SK-MEL-5 (cell line): ENCODE data around the gene TMEM132D. TPM values are rescaled to one million over a fixed set of nuclear protein-coding genes. Genes with fewer than 3 reads are reported as not detected.

ENCODE experiments used
- DNase-seq: peaks from one replicate; pipeline ENCODE4 v3.0.0-alpha.2; 2016; ENCODE audit warnings: low read depth, low spot score
- in situ Hi-C: cut with HindIII; loops from 2 replicates; pipeline ENCODE4 v1.10.0; 2016; ENCODE audit warnings: low sequenced_read_pairs, high pct_unique_total_duplicates, low pct_unique_long_range_greater_than_20kb
- total RNA-seq: library from RNA; depleted of rRNA; stranded (reverse); fragments of >200 nt; shearing (Covaris generic); gene quantifications from 2 replicates; pipeline ENCODE4 v1.2.3, GENCODE V29; 2014

TMEM132D gene
- total RNA-seq, 1 experiment from 2014 or later: 0.03 TPM

GRCh38 chr12:129489100-129489676 is 414.6 kb downstream of the TMEM132D start:
- in situ Hi-C loops: no loop called here
- no peak for DNase-seq

GRCh38 chr12:129486931-129487330 is 416.9 kb downstream of the TMEM132D start:
- in situ Hi-C loops: no loop called here
- DNase-seq: no peak

GRCh38 chr12:129483111-129483893 is 420.5 kb downstream of the TMEM132D start:
- in situ Hi-C loops: no loop called here
- no peak for DNase-seq

DNA sequence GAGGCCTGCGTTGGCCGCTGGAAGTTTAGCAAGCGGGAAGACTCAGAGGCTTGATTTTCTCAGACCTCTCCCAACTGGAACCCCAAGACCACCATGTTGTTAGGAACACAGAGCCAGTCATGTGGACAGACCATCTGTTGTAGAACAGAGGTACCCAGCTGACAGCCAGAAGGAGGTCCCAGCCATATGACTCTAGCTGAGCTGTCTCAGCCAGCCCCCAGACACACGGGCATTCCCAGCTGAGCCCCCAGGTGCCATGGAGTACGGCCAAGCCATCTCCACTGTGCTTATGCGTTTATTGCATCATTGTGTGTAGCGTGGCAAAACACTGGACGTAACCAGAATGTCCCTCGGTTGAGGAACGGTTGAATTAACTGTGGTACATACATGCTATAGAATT is 421.9 kb downstream of the TMEM132D start:
- no peak for DNase-seq
- in situ Hi-C loops: no loop called here

DNA sequence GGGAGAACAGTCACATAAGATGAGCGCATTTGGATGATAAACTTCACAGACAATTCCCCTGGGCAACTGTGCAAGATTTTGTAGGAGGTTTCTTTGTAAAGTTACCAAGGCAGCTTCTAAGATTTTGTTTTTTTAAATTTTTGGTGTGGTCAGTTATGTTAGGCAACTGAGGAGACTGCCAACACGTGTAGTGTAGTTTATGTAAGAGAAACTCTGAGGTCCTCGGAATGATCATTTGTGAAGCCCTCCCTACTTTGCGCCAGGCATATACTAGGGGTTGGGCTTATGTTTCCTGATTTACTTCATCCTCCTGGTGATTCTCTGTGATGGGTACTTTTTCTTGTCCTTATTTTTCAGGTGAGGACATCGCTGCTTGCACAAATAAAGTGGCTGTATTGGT is 433.6 kb downstream of the TMEM132D start:
- no peak for DNase-seq
- in situ Hi-C loops: no loop called here

GRCh38 chr12:129467726-129468125 is 436.1 kb downstream of the TMEM132D start:
- no peak for DNase-seq
- in situ Hi-C loops: no loop called here

GRCh38 chr12:129467289-129467688 is 436.5 kb downstream of the TMEM132D start:
- peak; percentile 5 for DNase-seq
- in situ Hi-C loops: no loop called here

DNA sequence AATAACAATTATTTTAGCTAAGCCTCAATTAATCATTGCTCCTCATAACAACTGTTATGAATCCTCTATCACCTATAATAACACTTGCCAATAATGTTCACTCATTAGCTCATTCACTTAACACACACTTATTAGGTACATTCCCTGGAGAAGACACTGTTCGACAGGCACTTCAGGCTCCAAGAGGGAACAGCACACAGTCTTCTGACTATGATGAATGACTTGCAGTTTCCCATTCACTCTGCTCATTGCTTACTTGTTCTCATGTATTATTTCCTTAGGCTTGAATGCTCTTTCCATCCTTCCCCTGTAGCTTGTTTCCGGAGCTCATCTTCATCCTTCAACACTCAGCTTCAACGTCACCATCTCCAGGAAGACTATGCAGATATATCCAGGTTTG is 437.3 kb downstream of the TMEM132D start:
- DNase-seq: no peak
- in situ Hi-C loops: no loop called here

- no peak for DNase-seq
- in situ Hi-C loops: no loop called here
These were observed 443.9 kb downstream of the TMEM132D start for GRCh38 chr12:129459886-129460285.

DNA sequence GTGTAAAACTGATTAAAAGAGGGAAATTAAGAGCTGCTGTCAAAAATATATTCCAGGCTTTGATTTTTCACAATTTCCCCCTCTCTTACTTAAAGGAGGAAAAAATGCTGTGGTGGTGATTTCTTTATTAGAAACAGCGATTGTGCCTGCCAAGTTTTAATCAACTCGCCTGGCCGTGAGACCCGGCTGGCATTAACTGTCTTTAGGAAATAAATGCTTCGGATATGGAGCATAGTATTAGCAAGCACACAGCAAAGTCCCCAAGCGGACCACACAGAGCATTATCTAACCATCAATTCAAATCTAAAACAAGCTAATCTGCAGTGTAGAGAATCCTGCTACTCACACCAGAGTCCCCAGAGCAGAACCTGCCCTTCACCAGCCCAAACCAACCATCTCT is 457.1 kb downstream of the TMEM132D start:
- in situ Hi-C loops: no loop called here

GRCh38 chr12:129440278-129440677 is 463.5 kb downstream of the TMEM132D start:
- DNase-seq: no peak
- in situ Hi-C loops: no loop called here

More for the DNA sequence above, 457.1 kb downstream of the TMEM132D start:
- DNase-seq: no peak

GRCh38 chr12:129434790-129435189 is 469.0 kb downstream of the TMEM132D start:
- no peak for DNase-seq
- in situ Hi-C loops: no loop called here

DNA sequence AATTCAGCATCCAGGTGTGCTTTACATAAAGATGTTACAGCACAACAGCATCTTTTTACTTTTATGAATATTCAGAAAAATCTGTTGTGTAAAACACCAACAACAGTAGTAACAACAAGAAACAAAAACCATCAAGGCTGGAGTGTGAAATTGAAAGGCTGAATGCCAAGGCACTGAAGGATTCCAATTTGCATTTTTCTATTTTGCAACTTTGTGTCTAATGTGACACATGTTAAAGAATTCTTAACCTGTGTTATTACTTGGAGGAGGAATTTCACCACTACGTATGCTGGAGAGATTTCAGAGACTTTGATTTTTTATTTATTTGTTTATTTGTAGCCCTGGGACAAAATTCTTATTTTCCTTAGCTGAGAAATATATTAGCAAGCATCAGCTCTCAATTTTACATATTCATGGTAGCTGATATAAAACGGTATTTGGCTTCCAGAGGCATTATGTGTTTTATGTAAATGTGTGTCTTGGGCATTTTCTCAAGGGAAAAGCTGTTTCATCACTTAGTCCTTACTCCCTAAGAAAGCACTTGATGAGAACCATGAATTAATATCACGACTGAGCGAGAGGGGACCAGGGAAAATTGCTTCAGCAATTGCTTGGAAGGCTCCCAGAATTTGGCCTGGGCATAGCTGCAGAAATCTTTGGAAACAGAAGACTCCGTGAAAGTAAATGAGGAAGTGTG is 475.4 kb downstream of the TMEM132D start:
- in situ Hi-C loops: no loop called here

DNA sequence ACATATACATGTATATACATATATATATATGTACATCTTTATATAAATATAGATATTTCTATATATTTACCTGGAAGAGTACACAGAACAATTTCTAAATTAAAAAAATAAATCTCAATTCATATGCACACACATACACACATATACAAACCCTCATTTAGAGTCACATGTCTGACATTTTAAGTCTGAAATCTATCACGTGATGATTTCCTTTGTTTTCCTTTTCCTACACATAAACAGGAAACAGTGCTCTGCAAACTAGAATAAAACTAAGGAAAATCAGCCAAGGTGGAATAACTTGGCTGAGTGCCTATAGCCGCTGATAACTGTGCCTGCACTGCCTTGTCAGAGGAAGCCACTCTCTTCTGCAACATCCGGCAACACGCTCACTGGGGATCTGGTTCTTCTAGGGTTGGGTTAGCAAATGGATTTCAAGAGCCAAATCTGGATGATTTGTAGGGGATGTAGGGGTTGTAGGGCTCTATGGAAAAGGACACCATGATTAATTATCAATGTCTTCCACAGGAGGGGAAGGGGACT is 480.7 kb downstream of the TMEM132D start:
- in situ Hi-C loops: no loop called here
- no peak for DNase-seq

More for the DNA sequence above, 475.4 kb downstream of the TMEM132D start:
- no peak for DNase-seq

DNA sequence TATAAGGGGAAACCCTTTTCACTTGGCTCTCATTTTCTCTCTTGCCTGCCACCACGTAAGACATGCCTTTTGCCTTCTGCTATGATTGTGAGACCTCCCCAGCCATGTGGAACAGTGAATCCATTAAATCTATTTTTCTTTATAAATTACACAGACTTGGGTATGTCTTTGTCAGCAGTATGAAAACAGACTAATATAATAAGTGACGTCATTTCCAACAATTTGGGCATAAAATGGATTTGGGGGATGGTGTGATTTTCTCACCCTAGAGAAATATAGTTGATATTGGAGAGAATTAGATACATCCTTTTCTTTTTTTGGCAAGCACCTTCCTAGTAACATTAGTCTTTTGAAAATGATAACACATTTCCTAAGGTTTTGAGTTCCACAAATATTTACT is 490.5 kb downstream of the TMEM132D start:
- no peak for DNase-seq

DNA sequence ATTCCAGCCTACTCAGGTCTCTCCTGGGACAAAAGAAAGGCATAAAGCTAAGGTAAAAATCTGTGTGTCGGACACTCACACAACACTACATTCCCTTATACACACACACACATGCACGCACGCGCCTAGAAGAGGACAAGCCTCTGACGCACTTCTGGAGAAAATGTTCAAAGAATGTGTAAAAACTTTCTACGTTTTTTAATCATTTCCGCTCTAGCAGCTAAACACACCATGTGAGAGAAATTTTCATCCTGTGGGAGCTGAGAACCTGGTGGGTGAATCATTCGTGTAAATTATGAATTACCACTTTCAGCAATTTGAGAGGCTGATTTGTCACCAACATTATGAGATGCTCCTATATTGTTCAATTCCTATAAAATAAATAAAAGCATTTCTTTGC is 494.5 kb downstream of the TMEM132D start:
- in situ Hi-C loops: no loop called here
- peak; percentile 34 for DNase-seq

More for the DNA sequence above, 490.5 kb downstream of the TMEM132D start:
- in situ Hi-C loops: no loop called here

DNA sequence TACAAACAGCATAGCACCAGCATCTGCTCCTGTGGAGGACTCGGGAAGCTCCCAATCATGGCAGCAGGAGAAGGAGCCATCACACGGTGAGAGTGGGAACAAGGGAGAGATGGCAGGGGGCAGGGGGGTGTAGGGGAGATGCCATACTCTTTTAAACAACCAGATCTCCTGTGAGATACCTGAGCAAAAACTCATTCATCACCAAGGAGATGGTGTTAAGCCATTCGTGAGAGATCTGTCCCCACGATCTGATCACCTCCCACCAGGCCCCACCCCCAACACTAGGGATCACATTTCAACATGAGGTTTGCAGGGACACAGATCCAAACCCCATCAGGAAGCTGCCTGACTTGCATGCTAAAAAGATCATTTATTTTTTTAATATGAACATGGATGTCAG is 499.3 kb downstream of the TMEM132D start:
- in situ Hi-C loops: no loop called here
- no peak for DNase-seq

DNA sequence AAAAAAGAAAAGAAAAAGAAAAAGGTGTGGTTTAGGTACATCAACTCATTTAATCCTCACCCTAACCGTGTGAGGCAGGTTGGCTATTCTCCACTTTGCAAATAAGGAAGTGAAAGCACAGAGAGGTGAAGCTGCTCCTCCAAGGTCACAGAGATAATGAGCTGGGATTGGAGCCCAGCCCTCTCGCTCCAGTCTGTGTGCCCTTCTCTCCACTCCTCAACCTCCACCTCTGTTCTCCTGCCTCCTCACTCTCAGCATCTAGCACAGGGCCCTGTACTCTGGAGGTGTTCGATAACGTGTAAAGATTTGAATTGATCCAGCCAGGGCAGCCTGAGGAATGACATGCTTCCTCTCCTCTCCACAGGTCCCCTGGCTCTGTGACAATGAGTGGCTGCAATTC is 502.3 kb downstream of the TMEM132D start:
- no peak for DNase-seq
- in situ Hi-C loops: no loop called here
